22Rv1 (cell line): ENCODE measurements around the gene GJA10.

Experiments
- ZFX ChIP-seq: fragments of 450-650 bp; IDR thresholded peaks from 2 replicates; pipeline ENCODE4 v1.6.1; 2017; ENCODE audit warnings: antibody characterized with exemption, borderline replicate concordance
- TF ChIP-seq, protein P1 (sequence below): fragments of 450-650 bp; IDR thresholded peaks from 2 replicates; pipeline ENCODE4 v1.5.1; 2017; ENCODE audit warnings: mild to moderate bottlenecking

- TF ChIP-seq, protein P1, sequence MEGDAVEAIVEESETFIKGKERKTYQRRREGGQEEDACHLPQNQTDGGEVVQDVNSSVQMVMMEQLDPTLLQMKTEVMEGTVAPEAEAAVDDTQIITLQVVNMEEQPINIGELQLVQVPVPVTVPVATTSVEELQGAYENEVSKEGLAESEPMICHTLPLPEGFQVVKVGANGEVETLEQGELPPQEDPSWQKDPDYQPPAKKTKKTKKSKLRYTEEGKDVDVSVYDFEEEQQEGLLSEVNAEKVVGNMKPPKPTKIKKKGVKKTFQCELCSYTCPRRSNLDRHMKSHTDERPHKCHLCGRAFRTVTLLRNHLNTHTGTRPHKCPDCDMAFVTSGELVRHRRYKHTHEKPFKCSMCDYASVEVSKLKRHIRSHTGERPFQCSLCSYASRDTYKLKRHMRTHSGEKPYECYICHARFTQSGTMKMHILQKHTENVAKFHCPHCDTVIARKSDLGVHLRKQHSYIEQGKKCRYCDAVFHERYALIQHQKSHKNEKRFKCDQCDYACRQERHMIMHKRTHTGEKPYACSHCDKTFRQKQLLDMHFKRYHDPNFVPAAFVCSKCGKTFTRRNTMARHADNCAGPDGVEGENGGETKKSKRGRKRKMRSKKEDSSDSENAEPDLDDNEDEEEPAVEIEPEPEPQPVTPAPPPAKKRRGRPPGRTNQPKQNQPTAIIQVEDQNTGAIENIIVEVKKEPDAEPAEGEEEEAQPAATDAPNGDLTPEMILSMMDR = no peak
- TF ChIP-seq ZFX = no peak
These were observed 41.2 kb upstream of the GJA10 start for GRCh38 chr6:89853068-89853467.
